ENCODE measurements around the gene ZNF865. TPM values are rescaled to one million over a fixed set of nuclear protein-coding genes. Genes with fewer than 3 reads are reported as not detected.

ZNF865 gene
- total and polyA plus RNA-seq, 10 donors = 4.8 to 23.3 (median 14.3) TPM

DNA sequence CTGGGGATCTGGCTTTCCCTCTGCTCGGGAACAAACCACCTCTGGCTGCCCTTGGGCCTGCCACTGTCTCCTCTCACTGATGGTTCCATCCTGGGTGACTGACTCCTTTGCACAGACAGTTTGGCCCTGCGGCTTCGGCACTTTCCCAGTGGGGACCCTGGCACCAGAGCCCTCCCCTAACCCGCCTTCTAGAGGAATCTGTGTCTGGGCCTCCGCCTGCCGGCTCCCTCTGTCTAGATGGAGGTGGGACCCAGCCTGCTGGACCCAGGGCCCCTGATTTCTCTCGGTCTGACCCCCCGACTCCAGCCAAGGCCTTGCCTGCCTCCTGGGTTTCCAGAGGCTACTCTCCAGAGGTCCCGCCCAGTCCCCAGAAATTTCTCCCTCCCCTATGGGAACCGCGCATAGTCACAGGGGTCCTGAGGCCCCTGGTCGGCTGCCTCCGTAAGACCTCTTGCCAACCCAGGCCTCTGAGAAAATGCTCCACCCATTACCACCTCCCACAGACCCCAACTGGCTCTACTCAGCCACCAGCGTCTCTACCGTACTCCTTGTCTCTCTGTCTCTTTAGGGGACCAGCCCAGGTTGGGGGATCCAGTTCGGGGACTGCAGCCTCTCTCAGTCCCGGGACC lies 45.3 kb downstream of the ZNF865 start:
- intact Hi-C loops (cut with DNase I; ENCODE audit: low total_unique reads) = no loop called here
- H3K27me3 ChIP-seq (replicated peaks in 1 of 7) = peaks cover 0 to 9% (median 0%) of the 10 kb centered on the region in 7 donors
- WGBS, 5 donors = 92 to 97% (median 94%) methylated on average over 13 to 17 of the region's 17 CpGs
- no peak overlapping the region for H3K27ac ChIP-seq
- no peaks in the 10 kb centered on the region for H3K9me3 ChIP-seq
- H3K4me3 ChIP-seq = no peak overlapping the region
- H3K36me3 ChIP-seq = peaks cover 0 to 33% (median 1%) of the 10 kb centered on the region in 6 donors
- H3K4me1 ChIP-seq = peaks cover 27 to 76% (median 53%) of the 10 kb centered on the region in 6 donors
- no peak for TF ChIP-seq POLR2A (IDR thresholded peaks at IDR 0.05)
- TF ChIP-seq POLR2AphosphoS5 (IDR thresholded peaks at IDR 0.05) = no peak
- no peak for TF ChIP-seq CTCF (IDR thresholded peaks at IDR 0.05 in 8 of 11, conservative IDR thresholded peaks at IDR 0.05 in 3 of 11)
- no peak for DNase-seq

- peak; percentile 82 for DNase-seq
- no peak overlapping the region for H3K4me3 ChIP-seq
- peaks cover 0 to 9% (median 0%) of the 10 kb centered on the region in 7 donors for H3K27me3 ChIP-seq (replicated peaks in 1 of 7)
- no peak overlapping the region for H3K27ac ChIP-seq
- H3K9me3 ChIP-seq = no peaks in the 10 kb centered on the region
- 83 to 95% (median 88%) methylated on average over 18 of the region's 18 CpGs for WGBS, 5 donors
- peaks cover 32 to 76% (median 56%) of the 10 kb centered on the region in 6 donors for H3K4me1 ChIP-seq
- H3K36me3 ChIP-seq = peaks cover 0 to 29% (median 0%) of the 10 kb centered on the region in 6 donors
- no peak for TF ChIP-seq POLR2AphosphoS5 (IDR thresholded peaks at IDR 0.05)
- no peak for TF ChIP-seq CTCF (IDR thresholded peaks at IDR 0.05 in 8 of 11, conservative IDR thresholded peaks at IDR 0.05 in 3 of 11)
- no peak for TF ChIP-seq POLR2A (IDR thresholded peaks at IDR 0.05)
- intact Hi-C loops (cut with DNase I; ENCODE audit: low total_unique reads) = no loop called here
These were observed 45.8 kb downstream of the ZNF865 start for GRCh38 chr19:55651236-55651635.

DNA sequence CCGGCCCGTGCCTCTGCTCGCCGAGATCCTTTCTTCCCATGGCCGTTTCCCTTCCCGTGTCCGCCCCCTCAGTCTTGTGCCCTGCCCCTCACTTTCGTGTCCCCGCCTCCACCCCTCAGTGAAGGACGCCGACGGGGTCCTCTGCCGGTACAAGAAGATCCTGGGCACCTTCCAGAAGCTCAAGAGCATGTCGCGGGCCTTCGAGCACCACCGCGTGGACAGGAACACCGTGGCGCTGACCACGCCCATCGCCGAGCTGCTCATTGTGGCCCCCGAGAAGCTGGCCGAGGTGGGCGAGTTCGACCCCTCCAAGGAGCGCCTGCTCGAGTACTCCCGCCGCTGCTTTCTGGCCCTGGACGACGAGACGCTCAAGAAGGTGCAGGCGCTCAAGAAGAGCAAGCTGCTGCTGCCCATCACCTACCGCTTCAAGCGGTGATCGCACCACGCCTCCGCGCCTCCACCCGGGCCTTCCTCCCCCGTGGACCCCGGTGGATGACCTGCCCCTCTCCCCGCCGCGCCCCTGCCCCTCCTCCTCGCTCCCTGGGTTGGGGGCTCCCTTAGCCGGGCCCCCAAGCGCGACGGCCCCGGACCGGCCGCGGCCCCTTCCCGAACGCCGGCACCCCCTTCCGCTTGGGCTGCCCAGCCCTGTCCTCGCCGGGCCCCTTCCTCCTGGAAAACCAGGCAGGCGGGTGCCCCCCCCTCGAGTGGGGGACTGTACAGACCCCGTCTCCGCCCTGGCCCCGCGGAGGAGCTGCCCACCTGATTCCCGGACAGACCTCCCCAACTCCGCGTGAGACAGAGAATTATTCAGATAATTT lies 47.1 kb downstream of the ZNF865 start:
- 84 to 87% (median 85%) methylated on average over 65 to 71 of the region's 71 CpGs for whole genome bisulfite sequencing, 5 donors
- peaks cover 0 to 29% (median 0%) of the 10 kb centered on the region in 6 donors for H3K36me3 ChIP-seq
- H3K4me3 ChIP-seq = peak overlapping the region in 1 of 8 donors; percentile 99
- peak overlapping the region in 4 of 8 donors; percentile 99 to 100 (median 100) for H3K27ac ChIP-seq
- peaks cover 35 to 76% (median 56%) of the 10 kb centered on the region in 6 donors for H3K4me1 ChIP-seq
- intact Hi-C loops (cut with DNase I; ENCODE audit: low total_unique reads) = no loop called here
- no peak for TF ChIP-seq POLR2AphosphoS5 (IDR thresholded peaks at IDR 0.05)
- TF ChIP-seq POLR2A (IDR thresholded peaks at IDR 0.05) = no peak
- no peak for TF ChIP-seq CTCF (IDR thresholded peaks at IDR 0.05 in 8 of 11, conservative IDR thresholded peaks at IDR 0.05 in 3 of 11)
- DNase-seq = peak; percentile 91
- no peaks in the 10 kb centered on the region for H3K9me3 ChIP-seq
- peaks cover 0 to 9% (median 0%) of the 10 kb centered on the region in 7 donors for H3K27me3 ChIP-seq (replicated peaks in 1 of 7)
